Measurements from ENCODE around the gene FYB1.

Gene FYB1

DNA sequence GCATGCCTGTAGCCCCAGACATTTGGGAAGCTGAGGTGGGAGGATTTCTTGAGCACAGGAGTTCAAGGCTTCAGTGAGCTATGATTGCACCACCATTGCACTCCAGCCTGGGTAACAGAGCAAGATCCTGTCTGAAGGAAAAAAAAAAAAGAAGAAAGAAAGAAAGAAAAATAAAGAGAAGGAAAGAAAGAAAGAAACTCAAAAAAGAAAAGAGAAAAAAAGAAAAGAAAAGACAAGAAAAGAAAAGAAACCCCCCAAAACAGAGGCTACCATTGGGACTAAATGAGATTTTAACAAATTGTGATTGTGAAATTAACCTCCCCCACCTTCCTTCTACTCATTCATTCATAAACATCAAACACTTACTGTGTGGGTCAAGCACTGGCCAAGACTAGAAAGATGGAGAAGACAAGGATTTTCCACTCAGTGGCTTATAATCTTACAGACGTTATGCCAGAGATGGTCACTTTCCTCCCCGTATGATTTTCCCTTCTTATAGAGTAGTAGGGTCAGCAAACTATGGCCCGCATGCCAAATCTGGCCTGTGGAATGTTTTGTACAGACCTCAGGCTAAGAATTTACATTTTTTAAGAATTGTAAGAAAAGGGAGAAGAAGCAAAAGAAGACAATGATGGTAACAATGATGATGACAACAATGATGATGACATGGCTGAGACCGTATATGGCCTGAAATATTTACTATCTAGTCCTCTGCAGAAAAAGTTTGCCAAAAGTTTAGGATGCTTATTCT lies 1.1 kb upstream of the FYB1 start:
- H3K27ac ChIP-seq = no peak overlapping the region
- ChIA-PET CTCF (interaction anchor here (0.6 kb wide), 1 partner anchor 60 kb away, joined by 6 read pairs; no protein-coding TSS in a partner anchor), POLR2A (ENCODE audit: low non-redundant PET) (no interaction called here)
- TF ChIP-seq CTCF (conservative IDR thresholded peaks at IDR 0.05; ENCODE audit: low read depth) = no peak
- DNase-seq (ENCODE audit: low spot score) = no peak

DNA sequence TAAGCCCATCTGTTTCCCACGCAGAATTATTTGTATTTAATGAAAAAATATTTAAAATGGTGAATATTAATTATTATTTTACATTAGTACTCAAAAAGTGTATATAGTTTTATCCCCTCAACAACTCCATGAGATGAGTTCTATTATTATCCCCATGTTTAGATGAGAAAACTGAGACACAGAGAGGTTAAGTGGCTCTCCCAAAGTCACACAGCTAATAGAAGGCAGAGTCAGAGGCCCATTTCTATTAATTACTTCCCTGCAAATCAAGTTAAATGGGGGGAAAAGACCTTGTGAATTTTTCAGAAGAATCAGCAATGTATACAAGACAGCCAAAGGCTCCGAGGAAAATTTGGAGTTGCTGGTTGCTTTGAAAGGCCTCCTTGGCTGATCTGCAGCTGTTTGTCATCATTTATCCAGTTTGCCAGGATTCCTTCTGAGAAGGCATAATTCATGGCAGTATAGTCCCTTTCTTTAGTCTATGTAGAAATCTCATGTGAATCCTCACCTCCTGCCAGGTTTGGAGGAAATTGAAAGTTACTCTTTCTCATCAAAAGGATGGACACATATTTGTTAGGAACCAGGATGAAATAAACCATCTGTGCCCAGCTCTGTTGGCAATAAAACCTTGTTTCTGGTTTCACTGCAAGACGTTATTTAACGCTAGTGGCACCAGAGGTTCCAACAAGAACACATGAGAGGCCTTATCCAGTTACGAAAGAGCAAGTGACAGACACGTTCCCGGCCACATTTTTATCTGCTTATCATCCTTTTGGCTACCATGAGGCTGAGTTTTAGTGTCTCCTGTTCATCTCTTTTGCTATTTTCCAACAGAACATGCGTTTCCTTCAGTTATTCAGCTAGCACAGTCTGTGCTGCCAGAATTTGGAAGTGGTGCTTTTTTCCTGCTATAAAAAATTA lies 621 bp downstream of the FYB1 start:
- H3K27ac ChIP-seq = no peak overlapping the region
- no peak for TF ChIP-seq CTCF (conservative IDR thresholded peaks at IDR 0.05; ENCODE audit: low read depth)
- POLR2A ChIA-PET (ENCODE audit: low non-redundant PET) = no interaction called here
- CTCF ChIA-PET = interaction anchor here (0.6 to 2.7 kb wide), 25 partner anchors 8 to 353 kb away, joined by 3 to 25 read pairs (median 5); no protein-coding TSS in a partner anchor
- no peak for DNase-seq (ENCODE audit: low spot score)

DNA sequence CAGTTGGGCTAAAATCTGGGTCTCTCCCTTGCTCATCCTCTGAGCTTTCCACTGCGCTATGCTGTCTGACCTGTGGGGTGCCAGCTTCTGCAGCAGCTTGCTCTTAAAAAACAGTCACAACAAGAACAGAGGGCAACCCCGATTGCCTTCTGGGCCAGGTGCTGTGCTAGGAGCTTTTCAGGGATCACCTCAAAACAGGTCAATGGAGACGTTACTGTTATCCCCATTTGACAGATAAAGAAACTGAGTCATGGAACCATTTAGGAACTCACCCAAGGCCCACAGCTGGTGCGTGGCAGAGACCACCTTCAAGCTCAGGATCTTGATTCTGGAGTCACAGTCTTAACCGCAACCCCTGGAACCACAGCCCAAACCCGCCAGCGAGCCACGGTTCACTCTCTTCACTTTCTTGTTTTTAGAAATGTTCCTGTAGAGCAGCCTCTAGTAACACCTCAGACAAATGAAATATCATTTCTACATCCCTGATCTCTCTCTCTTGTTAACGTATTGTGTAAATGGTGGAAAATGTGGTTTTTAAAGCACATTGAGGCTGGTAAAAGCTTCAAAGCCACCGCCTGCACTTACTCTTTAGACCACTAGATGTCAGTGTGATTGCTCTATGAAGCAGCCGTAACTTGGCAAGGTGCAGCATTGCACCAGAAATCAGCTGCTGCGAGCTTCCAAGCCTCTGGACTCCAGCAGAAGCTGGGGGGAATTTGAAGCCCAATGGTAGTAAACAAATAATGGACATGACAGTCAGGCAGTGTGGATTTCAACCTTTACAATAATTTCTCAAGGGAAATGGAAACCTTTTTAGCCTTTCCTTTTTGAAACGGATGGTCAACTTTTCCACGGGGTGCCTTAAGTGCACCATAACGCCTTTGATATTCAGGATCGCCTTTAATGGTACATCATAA lies 1.7 kb downstream of the FYB1 start:
- ChIA-PET POLR2A (ENCODE audit: low non-redundant PET) (interaction anchor here (0.5 kb wide), 1 partner anchor 325 kb away, joined by 3 read pairs; no protein-coding TSS in a partner anchor), CTCF (interaction anchor here (0.5 to 2.7 kb wide), 33 partner anchors 9 to 1827 kb away, joined by 3 to 25 read pairs (median 4); no protein-coding TSS in a partner anchor)
- H3K27ac ChIP-seq = no peak overlapping the region
- peak; percentile 98 for TF ChIP-seq CTCF (conservative IDR thresholded peaks at IDR 0.05; ENCODE audit: low read depth)
- DNase-seq (ENCODE audit: low spot score) = peak; percentile 76

GRCh38 chr5:39216631-39217030 lies 2.7 kb downstream of the FYB1 start:
- no peak for DNase-seq (ENCODE audit: low spot score)
- ChIA-PET CTCF (interaction anchor here (0.6 to 2.7 kb wide), 7 partner anchors 29 to 1619 kb away, joined by 3 to 25 read pairs (median 8); no protein-coding TSS in a partner anchor), POLR2A (ENCODE audit: low non-redundant PET) (interaction anchor here (0.5 kb wide), 1 partner anchor 326 kb away, joined by 3 read pairs; no protein-coding TSS in a partner anchor)
- no peak for TF ChIP-seq CTCF (conservative IDR thresholded peaks at IDR 0.05; ENCODE audit: low read depth)
- no peak overlapping the region for H3K27ac ChIP-seq

GRCh38 chr5:39215857-39216256 lies 3.5 kb downstream of the FYB1 start:
- no peak overlapping the region for H3K27ac ChIP-seq
- TF ChIP-seq CTCF (conservative IDR thresholded peaks at IDR 0.05; ENCODE audit: low read depth) = no peak
- POLR2A ChIA-PET (ENCODE audit: low non-redundant PET) = no interaction called here
- CTCF ChIA-PET = interaction anchor here (2.7 kb wide), 1 partner anchor 68 kb away, joined by 25 read pairs; no protein-coding TSS in a partner anchor
- DNase-seq (ENCODE audit: low spot score) = no peak
